GM21825 (cell line): ENCODE data around the gene NYAP2.

Experiments
- ATAC-seq: cut with Tn5 transposase; IDR thresholded peaks from one replicate; pipeline ENCODE4 v1.9.1; 2021; ENCODE audit warnings: mild to moderate bottlenecking, moderate library complexity; ENCODE audit not compliant: unreplicated experiment

NYAP2 gene

GRCh38 chr2:225691711-225692110, 292.2 kb downstream of the NYAP2 start:
- ATAC-seq: no peak

- ATAC-seq: no peak
These were observed 293.7 kb downstream of the NYAP2 start for GRCh38 chr2:225693259-225693658.

- no peak for ATAC-seq
These were observed 295.2 kb downstream of the NYAP2 start for GRCh38 chr2:225694664-225695063.

- ATAC-seq: no peak
These were observed 298.4 kb downstream of the NYAP2 start for GRCh38 chr2:225697936-225698335.
